Left hindlimb (tissue), 1 donor: ENCODE measurements around the gene CC2D2A.
"Not testable (repeated sequence)": the region's sequence is repeated elsewhere in the genome, so short reads cannot be mapped to it uniquely, and the experiment has no call there.

ENCODE experiments used
- DNase-seq: peaks from one replicate; pipeline ENCODE4 v3.0.0-alpha.2; 2018

The CC2D2A gene

DNA sequence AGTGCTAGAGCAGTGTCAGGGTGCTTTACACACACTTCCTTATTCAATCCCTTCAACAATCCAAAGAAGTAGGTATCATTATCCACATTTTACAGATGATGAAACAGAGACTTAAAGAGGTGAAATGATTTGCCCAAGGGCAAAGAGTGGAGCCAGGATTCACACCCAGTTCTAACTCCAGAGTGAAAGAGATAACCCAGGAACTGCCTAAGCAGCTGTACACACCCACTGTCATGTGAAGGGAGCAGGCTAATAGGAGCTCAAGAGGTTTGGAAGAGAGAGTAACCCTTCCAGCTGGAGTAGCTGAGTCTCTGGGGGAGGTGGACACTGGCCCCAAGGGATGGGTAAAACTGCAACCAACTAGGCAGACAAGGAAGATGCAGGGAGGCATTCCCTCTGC is 92.9 kb downstream of the CC2D2A start:
- DNase-seq: no peak

DNA sequence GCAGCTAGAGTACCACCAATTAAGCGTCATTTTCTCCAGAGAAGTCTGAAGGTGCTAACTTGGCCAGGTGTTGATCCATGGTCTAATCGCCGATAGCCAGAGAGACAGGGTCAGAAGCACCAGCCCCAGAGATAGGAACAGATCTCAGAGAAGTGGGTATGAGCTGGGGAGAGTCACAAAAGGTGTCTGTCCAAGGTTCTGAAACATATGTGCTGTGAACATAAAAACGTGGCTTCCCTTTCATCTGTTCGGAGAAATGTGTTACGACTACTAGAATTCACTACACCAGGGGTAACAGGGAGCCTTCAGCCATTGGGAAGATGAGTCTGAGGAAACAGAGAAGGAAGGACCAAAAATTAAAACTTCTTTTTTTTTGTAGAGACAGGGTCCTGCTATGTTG is 94.2 kb downstream of the CC2D2A start:
- DNase-seq: no peak

GRCh38 chr4:15568821-15569220 is 99.1 kb downstream of the CC2D2A start:
- no peak for DNase-seq

GRCh38 chr4:15569746-15570145 is 100.1 kb downstream of the CC2D2A start:
- no peak for DNase-seq

GRCh38 chr4:15575966-15576365 is 106.3 kb downstream of the CC2D2A start:
- no peak for DNase-seq

GRCh38 chr4:15577508-15577907 is 107.8 kb downstream of the CC2D2A start:
- DNase-seq: no peak

- DNase-seq: no peak
These were observed 115.1 kb downstream of the CC2D2A start for GRCh38 chr4:15584785-15585184.

- no peak for DNase-seq
These were observed 115.6 kb downstream of the CC2D2A start for GRCh38 chr4:15585331-15585730.

GRCh38 chr4:15586066-15586465 is 116.4 kb downstream of the CC2D2A start:
- no peak for DNase-seq

GRCh38 chr4:15587649-15588048 is 118.0 kb downstream of the CC2D2A start:
- no peak for DNase-seq

GRCh38 chr4:15592799-15593198 is 123.1 kb downstream of the CC2D2A start:
- DNase-seq: no peak

DNA sequence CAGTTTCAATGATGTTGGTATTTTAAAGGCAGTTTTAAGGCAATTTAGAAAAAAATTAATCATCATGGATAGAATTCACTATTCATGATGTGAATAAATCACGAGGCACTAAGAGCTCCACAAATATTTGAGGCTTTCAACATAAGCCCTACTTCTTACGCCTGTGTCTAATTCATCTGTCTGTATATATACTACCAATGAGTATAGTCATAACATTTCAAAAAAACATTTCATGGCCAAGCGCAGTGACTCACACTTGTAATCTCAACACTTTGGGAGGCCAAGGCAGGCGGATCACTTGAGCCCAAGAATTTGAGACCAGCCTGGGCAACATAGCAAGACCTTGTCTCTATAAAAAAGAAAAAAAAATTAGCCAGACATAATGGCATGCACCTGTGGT is 129.0 kb downstream of the CC2D2A start:
- no peak for DNase-seq

- DNase-seq: no peak
These were observed 130.5 kb downstream of the CC2D2A start for GRCh38 chr4:15600176-15600575.

DNA sequence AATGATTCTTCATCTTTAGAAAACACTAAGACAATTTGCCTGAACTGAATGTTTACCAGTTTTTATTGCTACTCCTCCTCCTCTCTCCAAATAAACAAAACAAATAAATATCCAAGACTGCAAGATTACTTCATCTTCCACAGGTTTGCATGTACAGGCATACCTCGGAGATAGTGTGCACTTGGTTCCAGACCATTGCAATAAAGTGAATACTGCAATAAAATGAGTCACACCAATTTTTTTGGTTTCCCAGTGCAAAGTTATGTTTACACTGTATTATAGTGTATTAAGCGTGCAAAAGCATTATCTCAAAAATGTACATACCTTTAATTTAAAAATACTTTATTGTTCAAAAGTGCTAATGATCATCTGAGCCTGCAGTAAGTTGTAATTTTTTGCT is 132.2 kb downstream of the CC2D2A start:
- no peak for DNase-seq

DNA sequence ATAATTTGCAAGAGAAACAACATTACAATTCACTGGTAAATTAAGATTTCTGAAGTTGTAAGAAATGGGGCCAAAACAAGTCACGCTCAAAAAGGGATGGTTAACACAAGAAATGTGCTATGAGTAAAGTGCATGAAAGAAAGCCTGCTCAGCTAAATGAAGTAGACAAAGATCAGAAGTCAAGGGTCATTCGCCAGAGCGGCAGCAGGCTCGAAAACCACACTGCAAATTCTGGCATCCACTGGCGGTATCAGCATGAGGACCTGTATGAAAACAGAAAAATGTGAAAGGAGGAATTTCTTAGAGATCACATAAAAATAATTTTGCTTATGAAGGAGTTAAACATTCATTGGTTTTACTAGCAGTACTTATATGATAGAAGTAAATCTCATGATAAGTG is 135.9 kb downstream of the CC2D2A start:
- no peak for DNase-seq

GRCh38 chr4:15610855-15611254 is 141.2 kb downstream of the CC2D2A start:
- DNase-seq: no peak

- no peak for DNase-seq
These were observed 142.5 kb downstream of the CC2D2A start for GRCh38 chr4:15612136-15612535.

DNA sequence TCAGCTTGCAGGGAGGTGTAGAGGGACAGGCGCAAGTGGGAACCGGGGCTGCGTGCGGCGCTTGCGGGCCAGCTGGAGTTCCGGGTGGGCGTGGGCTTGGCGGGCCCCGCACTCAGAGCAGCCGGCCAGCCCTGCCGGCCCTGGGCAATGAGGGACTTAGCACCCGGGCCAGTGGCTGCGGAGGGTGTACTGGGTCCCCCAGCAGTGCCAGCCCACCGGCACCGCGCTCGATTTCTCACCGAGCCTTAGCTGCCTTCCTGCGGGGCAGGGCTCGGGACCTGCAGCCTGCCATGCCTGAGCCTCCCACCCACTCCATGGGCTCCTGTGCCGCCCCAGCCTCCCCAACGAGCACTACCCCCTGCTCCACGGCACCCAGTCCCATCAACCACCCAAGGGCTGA is 145.2 kb downstream of the CC2D2A start:
- DNase-seq: not testable (repeated sequence)

DNA sequence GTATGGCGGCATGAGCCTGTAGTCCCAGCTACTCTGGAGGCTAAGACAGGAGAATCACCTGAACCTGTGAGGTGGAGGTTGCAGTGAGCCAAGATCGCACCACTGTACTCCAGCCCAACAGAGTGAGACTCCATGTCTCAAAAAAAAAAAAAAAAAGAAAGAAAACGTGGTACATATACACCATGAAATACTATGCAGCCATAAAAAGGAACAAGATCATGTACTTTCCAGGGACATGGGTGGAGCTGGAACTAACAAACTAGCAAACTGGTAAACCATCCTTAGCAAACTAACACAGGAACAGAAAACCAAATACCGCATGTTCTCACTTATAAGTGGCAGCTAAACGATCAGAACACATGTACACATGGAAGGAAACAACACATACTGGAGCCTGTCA is 147.7 kb downstream of the CC2D2A start:
- not testable (repeated sequence) for DNase-seq

DNA sequence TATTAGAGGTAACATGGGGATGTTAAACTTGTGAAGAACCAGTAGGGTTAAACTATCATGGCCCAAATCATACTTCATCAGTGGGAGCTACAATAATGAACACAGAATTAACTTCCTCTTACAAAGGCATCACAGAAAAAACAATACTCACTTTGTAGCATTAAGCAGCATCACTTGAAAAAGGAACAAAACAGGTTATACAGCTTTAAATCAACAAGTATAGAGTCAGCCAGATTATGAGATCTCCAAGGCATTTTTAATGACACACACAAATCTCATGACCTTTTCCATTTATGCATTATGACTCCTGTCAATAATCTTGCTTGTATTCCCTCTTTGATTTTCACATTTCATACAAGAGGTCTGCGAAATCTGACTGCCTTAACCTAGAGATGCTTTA is 167.1 kb downstream of the CC2D2A start:
- DNase-seq: no peak

- no peak for DNase-seq
These were observed 168.7 kb downstream of the CC2D2A start for GRCh38 chr4:15638418-15638817.

- no peak for DNase-seq
These were observed 178.9 kb downstream of the CC2D2A start for GRCh38 chr4:15648600-15648999.

DNA sequence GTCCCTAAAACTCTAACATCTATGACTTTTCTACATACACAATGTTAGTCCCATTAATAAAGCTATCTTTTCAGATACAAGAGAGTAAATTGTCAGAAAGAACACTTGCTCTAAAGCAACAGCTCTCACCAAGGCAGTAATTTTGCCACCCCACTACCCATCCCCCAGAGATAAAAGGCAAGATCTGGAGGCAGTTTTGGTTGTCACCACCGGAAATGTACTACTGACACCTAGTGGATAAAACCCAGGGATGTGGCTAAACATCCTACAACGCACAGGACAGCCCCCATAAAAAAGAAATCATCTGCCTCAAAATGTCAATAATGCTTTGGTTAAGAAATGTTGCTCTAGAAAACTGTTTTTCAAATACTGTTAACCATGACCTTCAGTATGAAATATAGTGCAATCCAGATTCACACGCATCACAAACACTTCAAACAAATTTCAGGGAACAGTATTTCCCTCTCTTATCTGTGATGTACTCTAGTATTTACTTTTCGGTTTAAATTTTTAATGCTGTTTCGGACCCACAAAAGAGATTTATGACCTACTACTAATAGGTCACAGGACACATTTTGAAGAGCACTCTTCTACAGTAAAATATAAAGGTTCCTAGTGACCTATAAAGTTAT is 180.3 kb downstream of the CC2D2A start:
- DNase-seq: no peak
